SK-N-SH treated with all-trans-retinoic acid at 6 μM for 48 hours (cell line): Measurements from ENCODE around the gene CSGALNACT2.

Experiments
- ATAC-seq: fragments of 200-7000 bp; cut with Tn5 transposase; 3 replicates; pipeline ENCODE4 v1.9.1; 2020; ENCODE audit warnings: mild to moderate bottlenecking, moderate library complexity
- ARNTL ChIP-seq: fragments of 450-650 bp; formaldehyde crosslinking; IDR thresholded peaks from 2 replicates; pipeline ENCODE4 v1.5.0; 2020; ENCODE audit warnings: low read depth, mild to moderate bottlenecking, moderate library complexity, borderline replicate concordance
- BACH2 ChIP-seq: fragments of 250-450 bp; sonication (Bioruptor Pico); IDR thresholded peaks from 2 replicates; pipeline ENCODE4 v1.9.0; 2021; ENCODE audit warnings: mild to moderate bottlenecking, borderline replicate concordance
- CSDC2 ChIP-seq: fragments of 250-450 bp; sonication (Bioruptor Pico); IDR thresholded peaks from 2 replicates; pipeline ENCODE4 v1.5.0; 2020; ENCODE audit warnings: mild to moderate bottlenecking, moderate library complexity
- GLIS3 ChIP-seq: fragments of 250-450 bp; sonication (Bioruptor Pico); IDR thresholded peaks from 2 replicates; pipeline ENCODE4 v1.5.0; 2020; ENCODE audit warnings: mild to moderate bottlenecking, moderate library complexity
- ISL1 ChIP-seq: fragments of 250-450 bp; sonication (Bioruptor Pico); IDR thresholded peaks from 2 replicates; pipeline ENCODE4 v2.1.2; 2022; ENCODE audit warnings: mild to moderate bottlenecking, moderate library complexity
- OSR1 ChIP-seq: fragments of 250-450 bp; sonication (Bioruptor Pico); IDR thresholded peaks from 2 replicates; pipeline ENCODE4 v1.8.0; 2022; ENCODE audit warnings: moderate library complexity, mild to moderate bottlenecking, inconsistent platforms
- PPARA ChIP-seq: fragments of 250-450 bp; sonication (Bioruptor Pico); IDR thresholded peaks from 2 replicates; pipeline ENCODE4 v1.5.0; 2020; ENCODE audit warnings: mild to moderate bottlenecking, borderline replicate concordance
- RARB ChIP-seq: fragments of 250-450 bp; sonication (Bioruptor Pico); IDR thresholded peaks from 2 replicates; pipeline ENCODE4 v1.8.0; 2021; ENCODE audit warnings: mild to moderate bottlenecking, moderate library complexity
- SNAI2 ChIP-seq: fragments of 250-450 bp; sonication (Bioruptor Pico); IDR thresholded peaks from 2 replicates; pipeline ENCODE4 v1.5.0; 2020; ENCODE audit warnings: mild to moderate bottlenecking, moderate library complexity
- TCF4 ChIP-seq: fragments of 250-450 bp; sonication (Bioruptor Pico); IDR thresholded peaks from 2 replicates; pipeline ENCODE4 v1.8.0; 2021; ENCODE audit warnings: mild to moderate bottlenecking, moderate library complexity, borderline replicate concordance
- TOX ChIP-seq: fragments of 250-450 bp; sonication (Bioruptor Pico); IDR thresholded peaks from 2 replicates; pipeline ENCODE4 v1.8.0; 2021; ENCODE audit warnings: mild to moderate bottlenecking, moderate library complexity, borderline replicate concordance
- ZC3H10 ChIP-seq: fragments of 250-450 bp; sonication (Bioruptor Pico); IDR thresholded peaks from 2 replicates; pipeline ENCODE4 v1.5.1; 2021; ENCODE audit warnings: mild to moderate bottlenecking, moderate library complexity
- ZFP30 ChIP-seq: fragments of 450-650 bp; formaldehyde crosslinking; IDR thresholded peaks from 2 replicates; pipeline ENCODE4 v1.5.0; 2022; ENCODE audit warnings: mild to moderate bottlenecking, moderate library complexity
- ZNF565 ChIP-seq: fragments of 450-650 bp; formaldehyde crosslinking; conservative IDR thresholded peaks from 2 replicates; pipeline ENCODE4 v1.5.0; 2020; ENCODE audit warnings: low read depth, mild to moderate bottlenecking, moderate library complexity
- ZNF70 ChIP-seq: fragments of 450-650 bp; formaldehyde crosslinking; IDR thresholded peaks from 2 replicates; pipeline ENCODE4 v1.5.0; 2020; ENCODE audit warnings: mild to moderate bottlenecking, moderate library complexity
- ZNF8 ChIP-seq: fragments of 450-650 bp; formaldehyde crosslinking; IDR thresholded peaks from 2 replicates; pipeline ENCODE4 v1.5.0; 2020; ENCODE audit warnings: mild to moderate bottlenecking, moderate library complexity
- TF ChIP-seq, protein P1 (sequence below): fragments of 250-450 bp; sonication (Bioruptor Pico); IDR thresholded peaks from 2 replicates; pipeline ENCODE4 v1.8.0; 2020; ENCODE audit warnings: mild to moderate bottlenecking, moderate library complexity, borderline replicate concordance
- TF ChIP-seq, protein P2 (sequence below): fragments of 250-450 bp; sonication (Bioruptor Pico); IDR thresholded peaks from 2 replicates; pipeline ENCODE4 v1.5.1; 2021; ENCODE audit warnings: mild to moderate bottlenecking, moderate library complexity
- TF ChIP-seq, protein P3 (sequence below): fragments of 250-450 bp; sonication (Bioruptor Pico); IDR thresholded peaks from 2 replicates; pipeline ENCODE4 v1.5.1; 2020; ENCODE audit warnings: low read depth, mild to moderate bottlenecking, moderate library complexity
- TF ChIP-seq, protein P4 (sequence below): fragments of 250-450 bp; sonication (Bioruptor Pico); IDR thresholded peaks from 2 replicates; pipeline ENCODE4 v1.5.0; 2020; ENCODE audit warnings: mild to moderate bottlenecking, moderate library complexity
- TF ChIP-seq, protein P5 (sequence below): fragments of 250-450 bp; sonication (Bioruptor Pico); IDR thresholded peaks from 2 replicates; pipeline ENCODE4 v1.8.0; 2021; ENCODE audit warnings: low read depth, mild to moderate bottlenecking, moderate library complexity, borderline replicate concordance

The CSGALNACT2 gene

DNA sequence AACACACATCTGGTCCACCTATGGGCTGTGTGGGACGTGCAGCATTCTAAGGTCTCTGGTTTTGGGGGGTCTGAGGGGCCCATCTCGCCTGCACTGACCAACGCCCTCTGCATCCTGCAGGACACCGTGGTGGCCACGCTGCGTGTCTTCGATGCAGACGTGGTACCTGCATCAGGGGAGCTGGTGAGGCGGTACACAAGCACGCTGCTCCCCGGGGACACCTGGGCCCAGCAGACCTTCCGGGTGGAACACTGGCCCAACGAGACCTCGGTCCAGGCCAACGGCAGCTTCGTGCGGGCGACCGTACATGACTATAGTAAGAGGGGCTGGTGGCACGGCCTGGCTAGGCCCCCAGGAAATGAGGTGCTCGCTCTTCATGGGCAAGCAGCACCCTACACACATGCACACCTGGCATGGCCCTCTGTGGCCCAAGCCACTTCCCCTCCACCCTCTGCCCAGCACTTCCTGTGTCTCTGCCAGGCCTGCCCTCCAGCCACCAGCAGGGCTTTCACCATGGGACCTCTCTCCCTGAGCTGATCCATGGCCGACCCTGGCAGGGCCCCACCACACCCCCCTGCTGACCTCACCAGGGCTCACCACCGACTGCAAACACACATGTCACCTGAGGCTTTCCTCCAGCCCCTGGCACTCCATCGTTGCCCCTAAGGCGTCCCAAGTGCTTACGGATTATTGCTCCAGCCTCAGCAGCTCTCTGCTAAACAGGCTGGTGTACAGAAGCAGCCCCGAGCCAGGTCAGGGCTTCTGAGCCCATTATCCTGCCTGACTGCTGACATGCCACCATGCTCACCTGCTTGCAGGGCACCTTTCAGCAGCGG is 31.8 kb upstream of the CSGALNACT2 start:
- no peak for ATAC-seq
- TF ChIP-seq CSDC2 (CRISPR knock-in tag), result no peak
- no peak for TF ChIP-seq SNAI2 (CRISPR knock-in tag)
- no peak for TF ChIP-seq PPARA
- TF ChIP-seq, protein P1, sequence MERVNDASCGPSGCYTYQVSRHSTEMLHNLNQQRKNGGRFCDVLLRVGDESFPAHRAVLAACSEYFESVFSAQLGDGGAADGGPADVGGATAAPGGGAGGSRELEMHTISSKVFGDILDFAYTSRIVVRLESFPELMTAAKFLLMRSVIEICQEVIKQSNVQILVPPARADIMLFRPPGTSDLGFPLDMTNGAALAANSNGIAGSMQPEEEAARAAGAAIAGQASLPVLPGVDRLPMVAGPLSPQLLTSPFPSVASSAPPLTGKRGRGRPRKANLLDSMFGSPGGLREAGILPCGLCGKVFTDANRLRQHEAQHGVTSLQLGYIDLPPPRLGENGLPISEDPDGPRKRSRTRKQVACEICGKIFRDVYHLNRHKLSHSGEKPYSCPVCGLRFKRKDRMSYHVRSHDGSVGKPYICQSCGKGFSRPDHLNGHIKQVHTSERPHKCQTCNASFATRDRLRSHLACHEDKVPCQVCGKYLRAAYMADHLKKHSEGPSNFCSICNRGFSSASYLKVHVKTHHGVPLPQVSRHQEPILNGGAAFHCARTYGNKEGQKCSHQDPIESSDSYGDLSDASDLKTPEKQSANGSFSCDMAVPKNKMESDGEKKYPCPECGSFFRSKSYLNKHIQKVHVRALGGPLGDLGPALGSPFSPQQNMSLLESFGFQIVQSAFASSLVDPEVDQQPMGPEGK, result no peak
- TF ChIP-seq, protein P2, sequence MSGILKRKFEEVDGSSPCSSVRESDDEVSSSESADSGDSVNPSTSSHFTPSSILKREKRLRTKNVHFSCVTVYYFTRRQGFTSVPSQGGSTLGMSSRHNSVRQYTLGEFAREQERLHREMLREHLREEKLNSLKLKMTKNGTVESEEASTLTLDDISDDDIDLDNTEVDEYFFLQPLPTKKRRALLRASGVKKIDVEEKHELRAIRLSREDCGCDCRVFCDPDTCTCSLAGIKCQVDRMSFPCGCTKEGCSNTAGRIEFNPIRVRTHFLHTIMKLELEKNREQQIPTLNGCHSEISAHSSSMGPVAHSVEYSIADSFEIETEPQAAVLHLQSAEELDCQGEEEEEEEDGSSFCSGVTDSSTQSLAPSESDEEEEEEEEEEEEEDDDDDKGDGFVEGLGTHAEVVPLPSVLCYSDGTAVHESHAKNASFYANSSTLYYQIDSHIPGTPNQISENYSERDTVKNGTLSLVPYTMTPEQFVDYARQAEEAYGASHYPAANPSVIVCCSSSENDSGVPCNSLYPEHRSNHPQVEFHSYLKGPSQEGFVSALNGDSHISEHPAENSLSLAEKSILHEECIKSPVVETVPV (CRISPR knock-in tag), result no peak
- TF ChIP-seq OSR1, result no peak
- no peak for TF ChIP-seq BACH2 (CRISPR knock-in tag)
- TF ChIP-seq RARB, result no peak
- TF ChIP-seq, protein P3, sequence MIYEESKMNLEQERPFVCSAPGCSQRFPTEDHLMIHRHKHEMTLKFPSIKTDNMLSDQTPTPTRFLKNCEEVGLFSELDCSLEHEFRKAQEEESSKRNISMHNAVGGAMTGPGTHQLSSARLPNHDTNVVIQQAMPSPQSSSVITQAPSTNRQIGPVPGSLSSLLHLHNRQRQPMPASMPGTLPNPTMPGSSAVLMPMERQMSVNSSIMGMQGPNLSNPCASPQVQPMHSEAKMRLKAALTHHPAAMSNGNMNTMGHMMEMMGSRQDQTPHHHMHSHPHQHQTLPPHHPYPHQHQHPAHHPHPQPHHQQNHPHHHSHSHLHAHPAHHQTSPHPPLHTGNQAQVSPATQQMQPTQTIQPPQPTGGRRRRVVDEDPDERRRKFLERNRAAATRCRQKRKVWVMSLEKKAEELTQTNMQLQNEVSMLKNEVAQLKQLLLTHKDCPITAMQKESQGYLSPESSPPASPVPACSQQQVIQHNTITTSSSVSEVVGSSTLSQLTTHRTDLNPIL, result no peak
- no peak for TF ChIP-seq TCF4 (CRISPR knock-in tag)
- TF ChIP-seq ISL1, result no peak
- TF ChIP-seq ZNF565, result no peak
- TF ChIP-seq ZFP30, result no peak
- TF ChIP-seq ARNTL (CRISPR knock-in tag), result no peak
- no peak for TF ChIP-seq ZNF8 (CRISPR knock-in tag)
- TF ChIP-seq, protein P4, sequence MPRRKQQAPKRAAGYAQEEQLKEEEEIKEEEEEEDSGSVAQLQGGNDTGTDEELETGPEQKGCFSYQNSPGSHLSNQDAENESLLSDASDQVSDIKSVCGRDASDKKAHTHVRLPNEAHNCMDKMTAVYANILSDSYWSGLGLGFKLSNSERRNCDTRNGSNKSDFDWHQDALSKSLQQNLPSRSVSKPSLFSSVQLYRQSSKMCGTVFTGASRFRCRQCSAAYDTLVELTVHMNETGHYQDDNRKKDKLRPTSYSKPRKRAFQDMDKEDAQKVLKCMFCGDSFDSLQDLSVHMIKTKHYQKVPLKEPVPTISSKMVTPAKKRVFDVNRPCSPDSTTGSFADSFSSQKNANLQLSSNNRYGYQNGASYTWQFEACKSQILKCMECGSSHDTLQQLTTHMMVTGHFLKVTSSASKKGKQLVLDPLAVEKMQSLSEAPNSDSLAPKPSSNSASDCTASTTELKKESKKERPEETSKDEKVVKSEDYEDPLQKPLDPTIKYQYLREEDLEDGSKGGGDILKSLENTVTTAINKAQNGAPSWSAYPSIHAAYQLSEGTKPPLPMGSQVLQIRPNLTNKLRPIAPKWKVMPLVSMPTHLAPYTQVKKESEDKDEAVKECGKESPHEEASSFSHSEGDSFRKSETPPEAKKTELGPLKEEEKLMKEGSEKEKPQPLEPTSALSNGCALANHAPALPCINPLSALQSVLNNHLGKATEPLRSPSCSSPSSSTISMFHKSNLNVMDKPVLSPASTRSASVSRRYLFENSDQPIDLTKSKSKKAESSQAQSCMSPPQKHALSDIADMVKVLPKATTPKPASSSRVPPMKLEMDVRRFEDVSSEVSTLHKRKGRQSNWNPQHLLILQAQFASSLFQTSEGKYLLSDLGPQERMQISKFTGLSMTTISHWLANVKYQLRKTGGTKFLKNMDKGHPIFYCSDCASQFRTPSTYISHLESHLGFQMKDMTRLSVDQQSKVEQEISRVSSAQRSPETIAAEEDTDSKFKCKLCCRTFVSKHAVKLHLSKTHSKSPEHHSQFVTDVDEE (CRISPR knock-in tag), result no peak
- no peak for TF ChIP-seq ZC3H10 (CRISPR knock-in tag)
- no peak for TF ChIP-seq TOX (CRISPR knock-in tag)
- no peak for TF ChIP-seq ZNF70 (CRISPR knock-in tag)

DNA sequence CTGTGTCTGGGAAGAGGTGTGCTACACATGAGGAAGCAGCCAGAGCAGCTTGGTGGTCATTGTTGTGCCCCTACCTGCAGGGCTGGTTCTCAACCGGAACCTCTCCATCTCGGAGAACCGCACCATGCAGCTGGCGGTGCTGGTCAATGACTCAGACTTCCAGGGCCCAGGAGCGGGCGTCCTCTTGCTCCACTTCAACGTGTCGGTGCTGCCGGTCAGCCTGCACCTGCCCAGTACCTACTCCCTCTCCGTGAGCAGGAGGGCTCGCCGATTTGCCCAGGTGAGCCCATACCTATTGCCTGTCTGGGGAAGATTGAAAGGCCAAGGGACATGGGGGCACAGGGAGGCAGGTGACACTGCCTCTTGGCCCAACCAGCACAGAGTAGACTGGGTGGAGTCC is 29.3 kb upstream of the CSGALNACT2 start:
- no peak for ATAC-seq
- no peak for TF ChIP-seq PPARA
- no peak for TF ChIP-seq BACH2 (CRISPR knock-in tag)
- no peak for TF ChIP-seq TOX (CRISPR knock-in tag)
- TF ChIP-seq ZC3H10 (CRISPR knock-in tag), result no peak
- TF ChIP-seq, protein P1, result no peak

DNA sequence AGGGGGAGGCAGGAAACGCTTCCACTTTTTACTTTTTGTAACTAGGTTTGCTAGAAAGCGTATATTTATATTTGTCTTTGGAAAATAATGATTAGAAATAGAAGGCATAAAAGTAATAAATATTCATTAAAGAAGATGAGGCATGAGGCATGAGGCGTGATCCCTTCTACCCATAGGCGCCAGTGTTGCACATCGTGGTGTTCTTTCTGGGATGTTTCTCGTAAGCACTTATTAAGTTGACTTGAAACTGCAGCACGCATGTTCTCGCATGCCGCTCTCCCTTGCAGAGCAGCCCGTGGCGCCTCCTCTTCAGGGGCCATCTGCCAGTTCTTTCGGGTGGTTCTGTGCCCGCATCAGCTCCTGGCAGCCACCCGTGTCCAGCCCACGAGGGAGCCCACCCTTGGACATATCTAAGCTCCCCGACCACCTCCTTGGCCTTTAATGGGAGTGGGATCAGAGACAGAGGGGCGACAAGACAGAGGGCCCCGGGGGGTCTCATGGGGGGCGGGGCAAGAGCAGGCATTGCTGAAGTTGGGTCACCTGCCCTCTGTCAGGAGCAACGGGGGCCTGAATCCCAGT is 28.5 kb upstream of the CSGALNACT2 start:
- no peak for ATAC-seq
- TF ChIP-seq ARNTL (CRISPR knock-in tag) (no peak), CSDC2 (CRISPR knock-in tag) (no peak), GLIS3 (CRISPR knock-in tag) (no peak), ZNF565 (no peak), ZNF8 (CRISPR knock-in tag) (no peak), ZFP30 (no peak)
- TF ChIP-seq, protein P5, sequence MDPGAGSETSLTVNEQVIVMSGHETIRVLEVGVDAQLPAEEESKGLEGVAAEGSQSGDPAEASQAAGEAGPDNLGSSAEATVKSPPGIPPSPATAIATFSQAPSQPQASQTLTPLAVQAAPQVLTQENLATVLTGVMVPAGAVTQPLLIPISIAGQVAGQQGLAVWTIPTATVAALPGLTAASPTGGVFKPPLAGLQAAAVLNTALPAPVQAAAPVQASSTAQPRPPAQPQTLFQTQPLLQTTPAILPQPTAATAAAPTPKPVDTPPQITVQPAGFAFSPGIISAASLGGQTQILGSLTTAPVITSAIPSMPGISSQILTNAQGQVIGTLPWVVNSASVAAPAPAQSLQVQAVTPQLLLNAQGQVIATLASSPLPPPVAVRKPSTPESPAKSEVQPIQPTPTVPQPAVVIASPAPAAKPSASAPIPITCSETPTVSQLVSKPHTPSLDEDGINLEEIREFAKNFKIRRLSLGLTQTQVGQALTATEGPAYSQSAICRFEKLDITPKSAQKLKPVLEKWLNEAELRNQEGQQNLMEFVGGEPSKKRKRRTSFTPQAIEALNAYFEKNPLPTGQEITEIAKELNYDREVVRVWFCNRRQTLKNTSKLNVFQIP (CRISPR knock-in tag), result no peak
- TF ChIP-seq, protein P1, result no peak
- TF ChIP-seq, protein P2 (CRISPR knock-in tag), result no peak
